HuH-7.5 (cell line): ENCODE measurements around the gene UVSSA.
A peak's percentile ranks its signal among the peaks of the same experiment; 100 is the strongest.

Experiments used
- DNase-seq: peaks from one replicate; pipeline ENCODE4 v3.0.0; 2011; ENCODE audit warnings: low spot score

Gene UVSSA

DNA sequence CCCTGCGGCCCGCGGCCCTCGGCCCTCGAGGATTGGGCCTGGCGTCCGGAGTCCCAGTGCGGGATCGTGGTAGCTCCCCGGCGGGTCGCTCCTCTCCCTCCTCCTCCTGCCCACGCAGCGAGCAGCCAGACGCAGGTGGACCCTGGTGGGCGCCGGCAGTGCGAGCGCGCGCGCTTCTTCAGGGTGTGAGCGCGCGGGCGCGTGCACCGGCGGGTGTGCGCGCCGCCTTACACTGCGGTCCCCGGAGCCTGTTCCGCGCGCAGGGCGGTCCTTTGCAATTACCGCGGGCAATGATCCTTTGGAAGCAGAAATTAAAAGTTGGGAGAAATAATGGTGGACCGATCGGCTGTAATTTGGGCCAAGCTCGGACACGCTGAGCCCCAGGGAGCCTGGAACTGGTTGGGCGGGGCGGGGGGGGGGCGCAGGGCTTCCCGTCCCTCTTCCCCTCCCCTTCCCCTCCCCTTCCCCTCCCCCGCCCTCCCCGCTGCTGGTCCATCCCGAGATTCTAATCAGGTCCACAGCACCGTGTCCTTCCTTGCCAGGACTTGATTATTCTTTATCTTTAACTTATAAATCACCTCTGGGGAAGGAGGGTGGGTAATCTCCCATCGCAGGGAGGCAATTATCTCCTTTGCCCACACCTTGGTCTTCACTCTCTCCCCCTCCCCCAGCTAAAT lies 60.8 kb downstream of the UVSSA start:
- DNase-seq = no peak

DNA sequence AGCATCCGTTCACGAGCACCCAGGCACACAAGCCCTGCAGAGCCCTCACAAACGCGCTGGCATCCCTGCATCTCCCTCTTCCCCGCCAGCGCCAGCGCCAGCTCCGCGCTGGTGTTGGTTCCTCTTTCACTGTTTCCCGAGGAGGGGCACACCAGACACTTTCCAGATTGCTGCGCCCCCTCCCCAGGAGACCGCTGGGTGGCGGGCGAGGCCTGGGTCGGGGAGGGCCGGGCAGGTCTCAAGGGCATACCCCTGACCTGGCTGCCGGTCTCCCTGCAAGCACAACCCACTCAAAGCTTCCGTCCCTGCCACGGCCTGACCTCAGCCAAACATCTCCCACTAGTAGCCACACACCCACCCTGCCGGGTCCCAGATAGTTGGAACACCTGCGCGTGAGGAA lies 61.4 kb downstream of the UVSSA start:
- DNase-seq = peak; percentile 42

DNA sequence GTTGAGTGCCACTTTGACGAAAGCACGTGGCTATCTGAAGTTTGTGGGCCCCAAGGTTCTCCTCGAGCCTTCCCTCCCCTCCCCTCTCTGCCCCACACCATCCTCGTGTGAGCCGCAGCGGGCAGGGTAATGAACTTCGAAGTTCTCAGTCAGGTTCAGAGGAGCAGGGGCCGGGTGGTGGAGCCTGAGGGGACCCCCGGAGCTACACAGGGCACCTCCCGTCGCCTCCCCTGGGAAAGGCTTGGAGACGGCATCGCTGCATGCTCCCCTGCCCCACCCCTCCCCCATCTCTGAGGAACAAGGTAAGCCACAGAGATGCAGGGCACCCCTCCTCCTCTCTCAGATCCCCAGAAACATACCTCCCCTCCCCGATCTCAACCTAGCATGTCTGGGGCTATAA lies 62.1 kb downstream of the UVSSA start:
- DNase-seq = no peak

DNA sequence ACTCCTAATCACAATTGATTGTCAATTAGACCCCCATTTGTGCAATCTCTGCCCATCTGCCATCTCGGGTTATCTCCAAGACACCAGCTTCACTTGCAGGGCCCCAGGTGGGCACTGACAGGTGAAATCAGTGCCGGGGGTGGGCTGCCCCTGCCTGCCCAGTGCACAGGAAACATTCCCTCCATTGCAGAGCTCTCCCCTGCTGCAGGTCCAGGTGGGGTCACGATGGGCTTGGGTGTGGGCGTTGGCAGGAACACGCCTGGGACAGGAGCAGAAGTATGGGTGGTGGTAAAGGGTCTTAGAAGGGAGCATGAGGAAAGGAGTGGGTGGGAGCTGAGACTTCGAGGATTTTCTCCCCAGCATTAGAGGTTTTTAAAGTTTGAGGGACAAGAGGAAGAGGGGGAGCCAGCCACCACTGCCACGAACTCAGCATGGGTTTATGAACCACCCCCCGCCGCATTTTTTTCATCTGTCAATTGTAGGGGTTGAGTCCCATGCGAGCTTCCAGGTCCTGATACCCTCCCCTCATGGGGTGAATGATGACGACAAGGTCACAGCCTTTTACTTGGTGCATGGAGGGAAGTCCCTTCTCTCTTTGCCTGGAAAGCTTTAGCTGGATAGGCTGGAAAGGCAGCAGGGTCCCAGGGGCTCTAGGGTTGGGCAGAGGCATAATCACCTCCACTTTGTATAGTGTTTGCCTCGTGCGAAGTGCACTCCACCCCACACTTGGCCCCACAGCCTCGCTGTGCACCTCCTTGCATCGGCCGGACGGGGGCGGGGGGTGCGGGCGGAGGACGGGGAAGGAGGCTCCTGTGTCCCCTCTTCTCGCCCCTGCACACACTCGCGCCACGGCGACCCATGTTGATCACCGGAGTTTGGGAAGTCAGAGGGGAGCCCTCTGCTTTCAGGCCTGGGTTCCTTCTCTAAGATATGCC lies 62.8 kb downstream of the UVSSA start:
- DNase-seq = peak; percentile 26

DNA sequence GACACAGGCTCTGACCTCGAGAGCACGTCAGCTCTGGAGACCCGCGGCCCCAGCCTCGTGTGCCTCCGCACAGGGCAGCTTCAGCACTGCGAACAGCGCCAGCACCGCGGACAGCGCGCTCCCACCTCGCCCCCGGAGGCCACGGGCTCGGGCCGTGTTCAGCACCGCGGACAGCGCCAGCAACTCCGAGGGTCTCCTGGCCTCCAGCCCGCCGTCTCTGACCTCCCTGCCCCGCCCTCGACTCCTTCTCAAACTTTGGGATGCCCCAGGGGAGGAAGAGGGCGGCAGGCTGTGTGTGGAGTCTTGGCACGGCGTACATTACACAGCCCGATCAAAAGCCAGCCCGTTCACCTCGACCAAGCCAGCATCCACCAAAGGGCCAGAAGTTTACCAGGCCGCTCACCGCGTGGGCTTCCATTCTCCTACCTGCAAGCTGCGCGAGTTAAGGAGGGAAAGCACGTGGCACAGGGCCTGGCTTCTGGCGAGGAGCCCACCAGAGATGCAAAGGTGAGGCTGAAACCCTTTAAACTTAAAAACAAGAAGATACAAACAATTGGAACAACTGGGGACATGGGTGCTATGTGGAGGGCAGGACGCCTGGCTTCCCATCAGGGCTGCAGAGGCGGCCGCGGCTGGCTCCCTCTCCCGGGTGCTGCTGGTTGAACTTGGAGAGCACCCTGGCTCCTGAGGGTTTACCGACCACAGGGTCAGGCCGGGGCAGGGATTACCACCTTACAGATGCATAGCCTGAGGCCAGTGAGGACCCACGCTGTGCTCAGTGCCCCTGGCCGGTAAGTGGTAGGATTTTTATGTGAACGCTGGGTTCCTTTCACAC lies 63.7 kb downstream of the UVSSA start:
- peak; percentile 97 for DNase-seq

DNA sequence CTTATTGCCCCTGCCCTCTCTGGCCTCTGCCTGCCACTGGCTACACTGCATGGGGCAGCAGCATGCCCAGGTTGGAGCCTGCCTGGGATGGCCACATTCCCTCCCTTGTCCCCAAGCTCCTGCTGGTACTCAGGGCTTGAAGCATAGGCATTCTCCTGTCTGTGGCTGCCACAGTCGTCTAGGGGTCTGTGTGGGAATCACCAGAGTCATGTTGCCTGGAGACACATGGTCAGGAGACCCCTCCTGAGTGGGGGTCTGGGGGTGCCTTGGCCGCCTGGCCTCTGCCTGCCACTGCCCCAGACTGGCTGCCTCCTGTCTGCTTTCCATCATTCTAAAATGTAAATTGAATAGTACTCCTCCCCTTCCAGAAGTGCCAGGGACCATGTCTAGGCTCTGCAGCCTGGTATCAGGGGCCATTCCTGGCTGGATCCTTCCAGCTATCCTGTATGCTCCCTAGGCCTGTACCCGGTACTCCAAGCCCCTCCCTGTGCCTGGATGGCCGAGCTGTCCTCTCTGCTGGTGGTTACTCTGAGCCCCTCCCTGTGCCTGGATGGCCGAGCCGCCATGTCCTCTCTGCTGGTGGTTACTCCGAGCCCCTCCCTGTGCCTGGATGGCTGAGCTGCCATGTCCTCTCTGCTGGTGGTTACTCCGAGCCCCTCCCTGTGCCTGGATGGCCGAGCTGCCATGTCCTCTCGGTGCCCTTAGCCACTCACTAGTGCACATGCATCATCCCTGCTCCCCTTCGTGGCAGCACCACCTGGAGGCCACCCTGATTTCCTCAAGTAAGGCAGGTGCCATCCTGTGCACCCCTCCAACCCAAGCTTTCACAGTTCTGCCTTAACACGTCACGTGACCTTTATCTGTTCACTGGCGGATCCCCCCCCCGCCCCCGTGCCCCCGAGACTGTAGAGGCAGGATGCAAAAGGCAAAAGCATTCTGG lies 64.7 kb downstream of the UVSSA start:
- DNase-seq = peak; percentile 42

DNA sequence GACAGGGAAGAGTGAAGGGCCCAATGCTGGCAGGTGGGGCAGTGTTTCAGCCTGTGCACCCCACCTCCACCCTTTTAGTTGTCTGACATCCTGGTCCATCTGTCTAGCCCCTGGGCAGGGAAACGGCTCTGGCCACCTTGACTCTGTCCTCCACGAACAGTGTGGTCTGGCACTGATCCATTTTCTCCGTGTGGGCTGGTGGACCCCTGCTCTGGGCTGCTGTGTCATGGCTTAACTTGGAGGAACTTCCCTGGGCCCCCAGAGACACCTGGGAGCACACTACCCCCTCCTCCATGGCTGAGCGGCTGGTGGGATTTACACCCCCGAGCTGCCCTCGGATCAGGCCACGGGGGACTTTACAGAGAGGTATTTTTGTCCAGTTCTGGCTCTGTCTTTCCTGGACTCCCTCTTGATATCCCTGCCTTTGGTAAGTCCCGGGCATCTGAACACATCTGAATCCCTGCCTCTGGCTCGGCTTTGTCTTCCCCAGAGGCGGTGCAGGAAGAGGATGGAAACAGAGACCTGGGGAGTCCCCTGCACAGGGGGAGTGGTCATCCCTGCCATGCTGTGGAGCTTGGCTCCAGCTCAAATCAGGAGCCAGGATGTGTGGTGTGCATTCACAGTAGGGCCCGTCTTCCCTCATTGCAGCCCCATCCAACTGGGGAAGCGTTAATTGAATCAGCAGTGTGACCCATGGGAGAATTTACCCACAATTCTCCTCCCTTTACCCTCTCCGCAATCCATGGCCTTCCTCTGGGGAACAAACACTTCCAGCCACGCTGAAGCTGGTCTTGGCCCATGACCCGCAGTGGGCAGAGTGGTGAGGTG lies 65.6 kb downstream of the UVSSA start:
- DNase-seq = peak; percentile 35

DNA sequence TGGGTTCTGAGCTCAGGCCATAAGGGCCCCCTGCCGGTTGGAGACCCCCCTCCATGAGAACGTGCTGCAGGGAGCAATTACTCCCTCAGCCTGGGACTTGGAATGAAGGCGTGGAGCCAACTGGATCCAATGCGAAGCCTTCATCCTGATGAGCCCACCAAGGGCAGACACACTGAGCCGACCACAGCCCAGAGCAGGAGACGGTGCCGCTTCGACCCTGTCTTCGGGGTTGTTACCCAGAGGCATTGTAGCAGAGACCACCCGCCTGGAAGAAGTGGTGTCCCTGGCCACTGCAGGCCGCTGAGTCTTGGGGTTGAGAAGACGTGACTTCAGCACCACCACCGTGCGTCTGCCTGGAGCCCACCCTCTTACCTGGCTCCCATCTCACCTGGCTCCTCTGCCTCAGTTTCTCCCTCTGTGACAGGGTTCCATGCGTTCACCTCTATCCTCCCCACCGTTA lies 66.2 kb downstream of the UVSSA start:
- no peak for DNase-seq

DNA sequence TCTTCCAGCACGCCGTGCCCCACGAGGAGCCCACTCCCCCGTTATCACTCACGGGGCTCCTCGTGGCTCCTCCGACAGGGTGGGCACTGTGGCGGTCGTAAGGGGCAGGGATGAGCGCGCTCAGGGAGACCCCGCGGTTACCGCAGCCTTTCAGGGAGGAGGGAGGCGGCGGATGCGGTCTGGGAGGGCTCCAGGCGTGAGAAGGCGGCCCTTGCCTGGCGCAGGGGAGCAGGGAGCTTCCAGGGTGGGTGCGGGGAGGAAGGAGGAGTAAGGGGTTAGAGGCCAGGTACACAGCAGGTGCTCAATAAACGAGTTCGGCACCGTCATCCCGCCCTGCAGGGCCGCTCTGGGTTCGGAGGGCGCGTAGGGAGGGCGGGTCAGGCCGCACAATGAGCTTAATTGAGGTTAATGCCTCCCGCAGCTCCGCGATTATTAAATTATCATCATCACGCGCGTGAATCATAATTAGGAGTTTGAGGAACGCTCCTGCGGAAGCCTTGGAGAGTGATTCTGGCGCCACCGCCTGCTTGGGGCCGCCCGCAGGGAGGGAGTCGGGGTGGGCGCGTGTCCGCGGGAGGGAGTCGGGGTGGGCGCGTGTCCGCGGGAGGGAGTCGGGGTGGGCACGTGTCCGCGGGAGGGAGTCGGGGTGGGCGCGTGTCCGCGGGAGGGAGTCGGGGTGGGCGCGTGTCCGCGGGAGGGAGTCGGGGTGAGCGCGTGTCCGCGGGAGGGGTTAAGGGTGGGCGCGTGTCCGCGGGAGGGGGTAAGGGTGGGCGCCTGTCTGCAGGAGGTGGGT lies 66.9 kb downstream of the UVSSA start:
- DNase-seq = peak; percentile 6

DNA sequence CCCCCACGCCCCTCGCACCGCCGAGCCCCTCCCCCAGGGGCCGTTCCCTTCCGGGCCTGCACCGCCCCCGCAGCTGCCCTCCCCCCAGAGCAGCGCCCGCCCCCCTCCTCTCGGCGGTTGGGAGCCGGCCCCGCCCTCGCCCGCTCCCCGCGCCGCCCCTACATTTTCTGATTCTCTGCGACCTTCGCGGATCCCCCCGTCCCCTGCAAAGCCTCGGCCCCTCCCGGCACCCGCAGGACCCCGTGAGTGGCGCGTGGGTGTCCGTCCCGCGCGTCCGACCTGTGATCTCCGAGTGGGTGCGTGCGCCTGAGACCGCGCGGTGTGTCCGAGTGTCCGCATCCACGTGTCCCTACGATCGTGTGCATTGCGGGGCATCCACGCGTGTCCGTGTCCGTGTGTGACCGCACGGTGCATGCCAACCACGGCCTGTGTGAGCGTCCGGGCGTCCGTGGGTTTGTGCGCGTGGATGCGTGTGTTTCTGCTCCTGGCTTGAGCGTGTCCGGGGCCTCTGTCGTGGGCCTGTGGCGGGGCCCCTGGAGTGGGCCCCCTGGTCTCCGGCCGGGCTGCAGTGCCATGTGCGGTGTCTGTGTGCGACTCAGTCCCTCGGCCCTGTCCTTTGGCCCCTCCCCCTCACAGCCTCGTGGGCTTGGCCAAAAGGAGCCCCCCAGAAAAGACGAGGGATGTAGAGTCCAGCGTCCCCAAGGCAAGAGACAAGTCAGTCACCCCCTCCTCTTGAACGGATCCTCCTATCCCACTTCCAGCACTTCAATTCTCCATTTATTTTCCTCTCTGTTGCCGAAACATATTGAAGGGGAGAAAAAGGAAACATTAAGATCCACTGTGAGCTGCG lies 68.0 kb downstream of the UVSSA start:
- DNase-seq = peak; percentile 25

DNA sequence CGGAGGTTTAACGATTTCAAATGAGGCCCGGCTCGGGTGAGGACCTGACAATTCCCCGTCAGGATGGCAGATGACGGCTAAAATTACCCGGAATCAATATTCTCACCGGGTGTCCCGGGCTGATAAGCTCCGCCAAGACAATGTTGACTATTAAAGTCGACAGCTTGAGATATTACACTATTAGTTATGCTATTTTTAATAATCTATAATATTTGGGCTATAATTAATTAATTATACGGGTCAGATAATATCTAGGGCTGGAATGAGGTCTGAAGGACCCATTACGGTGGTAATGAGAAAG lies 68.6 kb downstream of the UVSSA start:
- DNase-seq = peak; percentile 16

DNA sequence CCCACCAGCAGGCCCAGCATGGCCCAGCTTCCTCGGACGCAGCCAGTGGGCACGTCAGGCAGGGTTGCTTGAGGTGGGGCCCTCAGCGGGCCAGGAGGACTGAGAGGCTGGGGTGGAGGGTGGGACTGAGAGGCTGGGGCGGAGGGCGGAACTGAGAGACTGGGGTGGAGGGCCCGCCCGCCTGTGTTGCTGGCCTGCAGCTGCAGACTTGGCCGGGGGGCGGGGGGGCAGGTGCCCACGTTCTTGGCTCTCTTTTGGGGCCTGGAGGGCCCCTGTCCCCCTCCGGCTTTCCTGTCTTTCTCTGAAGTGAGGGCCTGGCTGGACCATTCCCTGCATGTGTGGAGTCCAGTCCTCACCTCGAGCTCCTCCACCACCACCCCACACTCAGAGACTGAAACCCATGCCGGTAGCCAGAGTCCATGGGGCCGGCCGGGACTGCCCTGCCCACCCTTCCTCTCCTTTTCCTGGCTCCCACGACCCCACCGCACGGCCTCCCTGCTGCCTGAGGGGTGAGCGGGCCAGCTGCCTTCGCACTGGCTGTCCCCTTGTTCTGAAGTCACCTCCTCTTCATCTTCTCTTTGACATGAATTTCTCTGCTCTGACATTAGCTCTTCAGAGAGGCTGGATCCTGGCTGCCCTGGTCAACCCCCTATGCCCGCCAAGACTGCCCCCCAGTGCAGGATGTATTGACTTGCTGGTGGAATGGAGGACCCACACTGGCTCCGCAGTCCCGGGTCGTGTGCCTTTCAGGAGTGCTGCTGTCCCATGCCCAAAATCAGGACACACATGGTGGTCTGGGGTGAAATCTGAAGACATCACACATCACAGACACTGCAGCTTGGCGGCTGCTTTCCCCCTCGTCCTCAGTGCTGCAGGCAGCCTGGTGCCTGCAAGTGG lies 69.3 kb downstream of the UVSSA start:
- DNase-seq = peak; percentile 23

DNA sequence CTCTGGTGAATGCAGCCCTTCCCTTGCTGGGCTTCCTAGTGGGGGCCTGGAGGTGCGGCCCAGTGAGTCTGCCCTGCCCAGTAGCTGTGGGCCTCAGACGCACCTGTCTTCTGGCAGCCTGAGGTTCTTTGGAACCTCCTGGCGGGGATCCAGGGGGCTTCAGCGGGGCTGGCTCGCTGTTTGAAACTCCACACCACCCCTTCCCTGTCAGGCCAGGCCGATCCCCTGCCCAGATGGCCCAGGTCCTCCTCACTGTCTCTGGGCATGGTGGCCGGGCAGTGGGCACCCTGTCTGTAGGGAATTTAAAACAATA lies 69.9 kb downstream of the UVSSA start:
- DNase-seq = no peak

DNA sequence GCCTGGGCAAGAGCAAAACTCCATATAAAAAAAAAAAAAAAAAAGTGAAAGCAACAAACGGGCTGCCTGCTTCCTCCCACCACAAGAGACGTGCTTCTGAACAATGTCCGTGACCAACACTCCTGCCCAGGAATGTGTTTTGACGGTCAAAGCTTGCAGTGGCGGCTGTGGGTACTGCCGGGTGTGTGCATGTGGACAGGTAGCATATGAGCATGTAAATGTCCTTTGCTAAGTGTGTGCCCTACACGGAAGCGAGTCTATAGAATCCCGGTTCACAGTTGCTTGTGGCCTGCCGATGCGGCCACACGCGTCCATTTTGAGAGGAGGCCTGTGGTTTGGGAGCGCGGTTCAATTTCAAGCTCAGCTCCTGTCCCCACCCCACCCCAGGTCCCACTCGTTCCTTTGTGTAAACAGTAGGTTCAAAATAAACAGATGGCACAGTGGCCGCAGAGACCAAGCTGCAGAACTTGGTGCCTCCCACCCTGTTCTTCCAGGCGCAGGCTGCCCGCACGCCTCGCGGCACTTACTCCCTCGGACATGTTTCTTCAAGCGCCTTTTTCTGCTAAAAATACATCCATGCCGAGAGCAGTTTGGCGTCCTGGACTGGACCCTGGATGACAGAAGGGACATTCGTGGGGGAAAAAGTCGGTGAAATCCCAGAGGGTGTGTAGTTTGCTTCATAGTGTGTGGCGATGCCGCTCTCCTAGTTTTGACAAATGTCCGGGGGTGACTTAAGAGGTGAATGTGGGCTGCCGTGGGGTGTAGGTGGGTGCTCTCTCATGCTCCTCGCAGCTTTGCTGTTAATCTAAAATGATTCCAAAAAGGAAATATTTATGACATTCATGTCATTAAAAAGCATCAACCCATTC lies 70.7 kb downstream of the UVSSA start:
- DNase-seq = no peak

DNA sequence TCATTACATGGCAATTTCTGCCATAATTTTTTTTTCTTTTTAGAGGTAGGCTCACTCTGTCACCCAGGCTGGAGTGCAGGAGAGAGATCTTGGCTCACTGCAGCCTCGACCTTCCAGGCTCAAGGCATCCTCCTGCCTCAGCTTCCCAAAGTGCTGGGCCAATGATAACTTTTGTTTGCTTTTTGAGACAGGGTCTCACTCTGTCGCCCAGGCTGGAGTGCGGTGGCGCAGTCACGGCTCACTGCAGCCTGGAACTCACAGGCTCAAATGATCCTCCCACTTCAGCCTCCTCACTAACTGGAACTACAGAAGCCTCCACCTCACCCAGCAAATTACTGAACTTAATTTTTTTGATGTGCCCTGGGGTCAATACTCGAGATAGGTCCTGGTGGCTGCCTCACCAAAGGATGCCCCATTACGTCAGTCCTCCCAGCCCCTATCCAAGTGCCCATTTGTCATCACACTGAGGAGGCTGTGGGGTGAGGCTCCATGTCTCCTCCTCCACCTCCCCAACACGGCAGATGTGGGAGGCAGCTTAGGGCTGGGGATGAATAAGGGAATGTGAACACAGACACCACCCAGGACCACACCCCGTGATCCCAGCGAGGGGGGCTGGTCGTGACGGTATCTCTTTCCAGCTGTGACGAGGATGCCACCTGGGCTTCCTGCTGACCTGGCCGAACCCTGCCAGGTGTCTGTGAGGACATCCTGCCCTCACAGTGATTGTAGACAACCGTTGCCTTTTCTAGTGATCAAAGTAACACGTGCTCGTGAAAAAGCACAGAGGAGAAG lies 71.7 kb downstream of the UVSSA start:
- DNase-seq = no peak

DNA sequence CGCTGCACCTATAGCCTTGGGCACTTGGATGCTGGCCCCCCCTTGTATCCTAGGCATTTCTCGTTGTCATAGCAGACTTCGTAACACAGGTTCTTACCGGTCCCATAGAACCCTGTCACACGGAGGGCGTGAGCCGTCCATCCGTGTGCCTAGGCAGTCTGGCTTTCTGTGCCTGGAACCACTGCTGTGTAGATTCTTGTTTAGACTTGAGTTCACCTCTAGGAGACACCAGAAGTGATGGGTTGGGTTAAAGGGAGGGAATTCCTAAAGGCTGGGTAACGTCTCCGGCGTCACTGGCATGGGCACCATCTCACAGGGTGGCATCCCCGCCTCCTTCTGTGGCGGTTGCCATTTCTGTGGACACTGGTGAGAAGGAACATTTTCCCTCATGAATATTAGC lies 72.7 kb downstream of the UVSSA start:
- DNase-seq = no peak
